ENCODE measurements around the gene C9orf72. TPM values are rescaled to one million over a fixed set of nuclear protein-coding genes. Genes with fewer than 3 reads are reported as not detected.
A peak's percentile ranks its signal among the peaks of the same experiment; 100 is the strongest.

The C9orf72 gene
- total and polyA plus RNA-seq, 2 of the 4 experiments (the other 2 are of a cell fraction) = 2.0 to 3.4 TPM

- POLR2A ChIA-PET (ENCODE audit: unreplicated experiment) = no interaction called here
- dilution Hi-C loops (cut with HindIII; ENCODE audit: low sequenced_read_pairs, unreplicated experiment) = no loop called here
- Histone ChIP-seq H3K4ac (ENCODE audit: low read depth, low read length) (peak overlapping the region; percentile 3; the same call in 1 of the 2 replicates), H3K9ac (ENCODE audit: low read depth, low read length) (peak overlapping the region; percentile 57), H4K20me1 (ENCODE audit: insufficient read depth, low read length) (peaks cover 3% of the 10 kb centered on the region; the same call in 1 of the 2 replicates), H2BK5ac (ENCODE audit: low read depth, low read length, poor library complexity, severe bottlenecking) (no peak overlapping the region), H3K36me3 (ENCODE audit: control insufficient read depth, insufficient read depth, low read length) (no peaks in the 10 kb centered on the region), H3K79me1 (ENCODE audit: low read depth in 1 of 2, low read length in 2 of 2) (peaks cover 0 to 8% of the 10 kb centered on the region in 2 experiments; a peak in 2 of 4 replicates), H3K18ac (ENCODE audit: low read depth, low read length) (no peak overlapping the region), H3K14ac (replicated peaks; ENCODE audit: low read depth, low read length) (0 out of 2 replicates have a peak overlapping the region, but pooled peaks have one; percentile 6), H2BK20ac (ENCODE audit: low read depth, low read length) (no peak overlapping the region), H3K4me1 (ENCODE audit: control insufficient read depth, insufficient read depth, low read length) (no peaks in the 10 kb centered on the region; the same call in 1 of the 2 replicates), H3K9me3 (ENCODE audit: control insufficient read depth, insufficient read depth, low read length) (no peaks in the 10 kb centered on the region), H2AFZ (replicated peaks; ENCODE audit: low read length, poor library complexity) (peak overlapping the region; percentile 93), H3K9me1 (ENCODE audit: insufficient read depth, low read length) (no peaks in the 10 kb centered on the region), H3K4me3 (ENCODE audit: insufficient read depth, low read depth, low read length) (peak overlapping the region; percentile 54), H3K23ac (ENCODE audit: low read depth, low read length) (no peak overlapping the region), H4K8ac (ENCODE audit: low read depth in 2 of 2, low read length in 2 of 2) (peak overlapping the region in 1 of 2 experiments; percentile 44; a peak in 1 of 4 replicates), H2AK5ac (ENCODE audit: low read depth, low read length) (no peak overlapping the region), H4K91ac (ENCODE audit: insufficient read depth, low read depth, low read length) (peak overlapping the region; percentile 10; the same call in 1 of the 2 replicates), H2BK15ac (ENCODE audit: low read depth, low read length) (no peak overlapping the region), H2AK9ac (replicated peaks; ENCODE audit: low read depth, low read length, poor library complexity) (peak overlapping the region; percentile 29), H3K56ac (ENCODE audit: extremely low read depth, insufficient read depth, low read length) (peak overlapping the region; percentile 39; the same call in 1 of the 2 replicates), H4K5ac (ENCODE audit: low read depth, low read length) (peak overlapping the region; percentile 29; the same call in 1 of the 2 replicates), H3K4me2 (ENCODE audit: low read depth, low read length) (peak overlapping the region; percentile 77), H2BK120ac (ENCODE audit: low read depth, low read length) (no peak overlapping the region), H3K27me3 (ENCODE audit: control insufficient read depth, insufficient read depth, low read length) (no peaks in the 10 kb centered on the region), H3K27ac (ENCODE audit: insufficient read depth, low read length) (peak overlapping the region; percentile 22)
- DNase-seq (peak; percentile 99), ATAC-seq (ENCODE audit: low read depth) (peak; percentile 79)
- BruUV-seq (replicated peaks) = no TSS peak
- intact Hi-C loops (cut with micrococcal nuclease) = loop anchor here (1.0 kb wide), 1 partner anchor 34 kb away; no protein-coding TSS in a partner anchor
- TF ChIP-seq CTCF (conservative IDR thresholded peaks at IDR 0.05; ENCODE audit: low read depth, low read length) (no peak), MXI1 (IDR thresholded peaks at IDR 0.05; ENCODE audit: borderline replicate concordance, low read depth, low read length) (no peak), SMC3 (IDR thresholded peaks at IDR 0.05; ENCODE audit: low read depth, low read length) (no peak), RCOR1 (IDR thresholded peaks at IDR 0.05; ENCODE audit: insufficient replicate concordance, low read length) (no peak), RAD21 (IDR thresholded peaks at IDR 0.05; ENCODE audit: low read length) (no peak), FOS (IDR thresholded peaks at IDR 0.05; ENCODE audit: low read depth, low read length) (peak; percentile 39; the same call in 1 of the 2 replicates), NFE2L2 (IDR thresholded peaks at IDR 0.05; ENCODE audit: low read depth, low read length) (no peak), POLR2A (IDR thresholded peaks at IDR 0.05; ENCODE audit: low read depth, low read length) (no peak), BHLHE40 (IDR thresholded peaks at IDR 0.05; ENCODE audit: low read depth, low read length) (peak; percentile 55; the same call in 1 of the 2 replicates), ELK1 (IDR thresholded peaks at IDR 0.05; ENCODE audit: borderline replicate concordance, low read depth, low read length) (no peak), MAZ (IDR thresholded peaks at IDR 0.05; ENCODE audit: borderline replicate concordance, low read depth, low read length) (peak; percentile 43; the same call in 1 of the 2 replicates), CEBPB (IDR thresholded peaks at IDR 0.05; ENCODE audit: low read depth, low read length) (peak; percentile 63; the same call in 1 of the 2 replicates)
- in situ Hi-C loops (cut with MboI; ENCODE audit: low sequenced_read_pairs) = no loop called here
- 0% methylated on average over 16 of the region's 35 CpGs; no CpG with 5 or more reads in 1 of the 2 experiments for WGBS, 2 experiments (ENCODE audit: extremely low coverage in 2 of 2, insufficient read length in 1 of 2)
- CTCF ChIA-PET = no interaction called here
Observed at GRCh38 chr9:27573634-27574590, 631 bp upstream of the C9orf72 start.
